Endothelial cell of umbilical vein (primary cell): Measurements from ENCODE around the gene RNU7-1.

Experiments
- CTCF ChIP-seq, 2 donors: IDR thresholded peaks; 1 replicate in 1 of 2; 2 replicates in 1 of 2; pipeline ENCODE4 v1.5.1; 2011; ENCODE audit warnings: low read length in 2 of 2, mild to moderate bottlenecking in 2 of 2, moderate library complexity in 2 of 2, control low read depth in 1 of 2, inconsistent platforms in 1 of 2, low read depth in 1 of 2; ENCODE audit not compliant: insufficient read depth in 1 of 2; ENCODE audit errors: extremely low read depth in 1 of 2
- EZH2 ChIP-seq: IDR thresholded peaks from 2 replicates; pipeline ENCODE4 v1.6.1; 2012; ENCODE audit warnings: borderline replicate concordance, low read depth, mild to moderate bottlenecking, moderate library complexity, low read length, inconsistent platforms; ENCODE audit not compliant: severe bottlenecking
- GATA2 ChIP-seq: IDR thresholded peaks from 2 replicates; pipeline ENCODE4 v1.7.0; 2011; ENCODE audit warnings: low read depth, mild to moderate bottlenecking, moderate library complexity, mixed read lengths, low read length; ENCODE audit not compliant: insufficient read length, insufficient read depth
- MAX ChIP-seq: IDR thresholded peaks from 2 replicates; pipeline ENCODE4 v1.6.1; 2011; ENCODE audit not compliant: insufficient read depth, insufficient read length
- POLR2A ChIP-seq: IDR thresholded peaks from 2 replicates; pipeline ENCODE4 v1.6.1; 2012; ENCODE audit warnings: low read depth, mild to moderate bottlenecking, control low read depth, low read length
- POLR2AphosphoS5 ChIP-seq: IDR thresholded peaks from 2 replicates; pipeline ENCODE4 v1.6.1; 2012; ENCODE audit warnings: low read depth, mild to moderate bottlenecking, control low read depth, low read length, moderate library complexity; ENCODE audit not compliant: insufficient read depth

DNA sequence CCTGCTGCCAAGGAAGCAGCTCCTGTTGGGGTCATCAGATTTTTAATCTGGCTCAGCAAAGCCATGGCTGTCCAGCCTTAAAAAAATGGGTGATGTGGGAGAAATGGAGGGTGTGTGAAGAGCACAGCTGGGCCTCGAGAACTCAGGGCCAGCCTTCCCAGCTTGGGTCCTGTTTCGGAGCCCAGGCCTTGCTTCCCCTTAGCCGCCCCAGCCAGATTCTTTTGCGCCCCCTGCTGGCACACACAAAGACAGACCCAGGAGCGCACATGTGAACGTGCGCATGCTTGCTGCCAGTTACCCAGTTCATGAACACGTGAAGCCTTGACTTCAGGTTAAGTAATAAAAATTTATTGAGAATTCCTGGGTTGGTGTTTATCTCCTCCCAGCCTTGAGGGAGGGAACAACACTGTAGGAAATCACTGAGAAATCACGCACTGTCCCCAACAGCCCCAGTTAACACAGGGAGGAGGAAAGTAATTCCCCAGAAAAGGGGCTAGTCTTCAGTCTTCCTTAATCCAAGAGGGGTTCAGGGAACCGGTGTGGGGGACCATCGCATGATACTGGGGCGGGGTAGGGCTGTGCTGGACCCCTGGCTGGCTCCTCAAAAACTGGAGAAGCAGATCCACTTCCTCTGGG is 21.5 kb downstream of the RNU7-1 start:
- TF ChIP-seq CTCF (IDR thresholded peaks at IDR 0.05; ENCODE audit: extremely low read depth in 1 of 2, insufficient read depth in 1 of 2, low read depth in 1 of 2, low read length in 2 of 2) (peak; percentile 89 to 92), POLR2A (no peak), GATA2 (no peak), EZH2 (no peak), MAX (peak; percentile 69), POLR2AphosphoS5 (peak; percentile 31)
